ENCODE measurements around the gene ZNRF3. TPM values are rescaled to one million over a fixed set of nuclear protein-coding genes. Genes with fewer than 3 reads are reported as not detected.
"Not testable (repeated sequence)": the region's sequence is repeated elsewhere in the genome, so short reads cannot be mapped to it uniquely, and the experiment has no call there.

ZNRF3 gene
- total RNA-seq, 2 donors from 2014 or later, result 7.9 to 11.5 TPM

DNA sequence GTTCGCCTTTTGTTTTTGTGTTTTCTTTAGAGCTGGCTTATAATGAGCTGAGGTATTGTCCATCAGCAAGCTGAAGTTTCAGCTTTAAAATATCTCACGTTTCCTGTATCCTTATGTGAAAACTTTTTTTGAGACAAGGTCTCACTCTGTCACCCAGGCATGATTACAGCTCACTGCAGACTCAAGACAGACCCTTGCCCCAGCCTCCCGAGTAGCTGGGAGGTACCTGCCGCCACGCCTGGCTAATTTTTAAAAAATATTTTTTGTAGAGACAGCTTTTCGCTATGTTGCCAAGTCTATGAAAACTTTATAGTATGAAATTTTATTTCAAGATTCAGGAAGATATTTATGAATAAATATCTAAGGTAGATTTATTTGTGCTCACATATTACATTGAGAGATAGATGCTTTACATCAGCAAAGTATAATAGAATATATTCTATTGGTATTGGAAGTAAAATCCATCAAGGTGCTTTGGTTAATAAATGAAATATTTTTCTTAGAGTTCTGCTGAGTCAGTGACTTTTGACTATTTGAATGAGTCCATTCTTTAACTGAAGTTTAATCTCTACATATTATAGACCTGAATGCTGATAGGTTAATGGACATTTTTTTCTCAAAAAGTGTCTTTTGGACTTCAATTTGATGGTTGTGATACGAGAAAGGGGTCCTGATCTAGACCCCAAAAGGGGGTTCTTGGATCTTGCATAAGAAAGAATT is 199.6 kb downstream of the ZNRF3 start:
- H3K9me3 ChIP-seq, result no peaks in the 10 kb centered on the region
- H3K27me3 ChIP-seq, result no peaks in the 10 kb centered on the region
- H3K27ac ChIP-seq, result no peak overlapping the region
- no peaks in the 10 kb centered on the region for H3K36me3 ChIP-seq
- no peak for DNase-seq (ENCODE audit: low spot score)
- H3K4me3 ChIP-seq, result no peak overlapping the region
- peaks cover 0 to 45% of the 10 kb centered on the region in 2 donors for H3K4me1 ChIP-seq
- TF ChIP-seq, protein P1, sequence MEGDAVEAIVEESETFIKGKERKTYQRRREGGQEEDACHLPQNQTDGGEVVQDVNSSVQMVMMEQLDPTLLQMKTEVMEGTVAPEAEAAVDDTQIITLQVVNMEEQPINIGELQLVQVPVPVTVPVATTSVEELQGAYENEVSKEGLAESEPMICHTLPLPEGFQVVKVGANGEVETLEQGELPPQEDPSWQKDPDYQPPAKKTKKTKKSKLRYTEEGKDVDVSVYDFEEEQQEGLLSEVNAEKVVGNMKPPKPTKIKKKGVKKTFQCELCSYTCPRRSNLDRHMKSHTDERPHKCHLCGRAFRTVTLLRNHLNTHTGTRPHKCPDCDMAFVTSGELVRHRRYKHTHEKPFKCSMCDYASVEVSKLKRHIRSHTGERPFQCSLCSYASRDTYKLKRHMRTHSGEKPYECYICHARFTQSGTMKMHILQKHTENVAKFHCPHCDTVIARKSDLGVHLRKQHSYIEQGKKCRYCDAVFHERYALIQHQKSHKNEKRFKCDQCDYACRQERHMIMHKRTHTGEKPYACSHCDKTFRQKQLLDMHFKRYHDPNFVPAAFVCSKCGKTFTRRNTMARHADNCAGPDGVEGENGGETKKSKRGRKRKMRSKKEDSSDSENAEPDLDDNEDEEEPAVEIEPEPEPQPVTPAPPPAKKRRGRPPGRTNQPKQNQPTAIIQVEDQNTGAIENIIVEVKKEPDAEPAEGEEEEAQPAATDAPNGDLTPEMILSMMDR (IDR thresholded peaks at IDR 0.05), result no peak

DNA sequence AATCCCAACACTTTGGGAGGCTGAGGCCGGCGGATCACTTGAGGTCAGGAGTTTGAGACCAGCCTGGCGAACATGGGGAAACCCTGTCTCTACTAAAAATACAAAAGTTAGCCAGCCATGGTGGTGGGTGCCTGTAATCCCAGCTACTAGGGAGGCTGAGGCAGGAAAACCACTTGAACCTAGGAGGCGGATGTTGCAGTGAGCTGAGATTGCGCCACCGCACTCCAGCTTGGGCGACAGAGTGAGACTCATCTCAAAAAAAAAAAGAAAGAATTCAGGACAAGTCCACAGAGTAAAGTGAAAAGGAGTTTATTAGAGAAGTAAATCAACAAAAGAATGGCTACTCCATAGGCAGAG is 200.2 kb downstream of the ZNRF3 start:
- H3K4me1 ChIP-seq, result peaks cover 0 to 43% of the 10 kb centered on the region in 2 donors
- not testable (repeated sequence) for H3K36me3 ChIP-seq; H3K4me3 ChIP-seq; H3K27me3 ChIP-seq; DNase-seq (ENCODE audit: low spot score); H3K9me3 ChIP-seq; H3K27ac ChIP-seq

DNA sequence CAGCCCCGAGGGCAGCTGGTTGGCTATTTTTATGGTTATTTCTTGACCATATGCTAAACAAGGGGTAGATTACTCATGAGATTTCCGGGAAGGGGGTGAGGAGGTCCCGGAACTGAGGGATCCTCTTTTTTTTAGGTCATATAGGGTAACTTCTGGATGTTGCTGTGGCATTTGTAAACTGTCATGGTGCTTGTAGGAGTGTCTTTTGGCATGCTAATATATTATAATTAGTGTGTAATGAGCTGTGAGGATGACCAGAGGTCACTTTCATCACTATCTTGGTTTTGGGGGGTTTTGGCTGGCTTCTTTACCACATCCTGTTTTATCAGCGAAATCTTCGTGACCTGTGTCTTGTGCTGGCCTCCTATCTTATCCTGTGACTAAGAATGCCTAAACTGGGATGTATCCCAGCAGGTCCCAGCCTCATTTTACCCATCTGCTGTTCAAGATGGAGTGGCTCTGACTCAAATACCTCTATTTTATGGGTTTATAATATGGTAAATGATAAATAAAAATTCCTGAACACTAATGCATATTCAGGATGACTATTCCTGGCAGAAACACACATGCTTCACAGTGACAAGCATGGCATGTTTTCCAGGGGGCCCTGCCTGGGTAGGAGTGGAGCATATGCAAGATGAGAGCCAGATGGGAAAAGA is 200.7 kb downstream of the ZNRF3 start:
- TF ChIP-seq, protein P1 (IDR thresholded peaks at IDR 0.05), result no peak
- no peaks in the 10 kb centered on the region for H3K9me3 ChIP-seq
- peaks cover 0 to 38% of the 10 kb centered on the region in 2 donors for H3K4me1 ChIP-seq
- H3K4me3 ChIP-seq, result no peak overlapping the region
- H3K27me3 ChIP-seq, result no peaks in the 10 kb centered on the region
- H3K27ac ChIP-seq, result no peak overlapping the region
- H3K36me3 ChIP-seq, result no peaks in the 10 kb centered on the region
- no peak for DNase-seq (ENCODE audit: low spot score)

DNA sequence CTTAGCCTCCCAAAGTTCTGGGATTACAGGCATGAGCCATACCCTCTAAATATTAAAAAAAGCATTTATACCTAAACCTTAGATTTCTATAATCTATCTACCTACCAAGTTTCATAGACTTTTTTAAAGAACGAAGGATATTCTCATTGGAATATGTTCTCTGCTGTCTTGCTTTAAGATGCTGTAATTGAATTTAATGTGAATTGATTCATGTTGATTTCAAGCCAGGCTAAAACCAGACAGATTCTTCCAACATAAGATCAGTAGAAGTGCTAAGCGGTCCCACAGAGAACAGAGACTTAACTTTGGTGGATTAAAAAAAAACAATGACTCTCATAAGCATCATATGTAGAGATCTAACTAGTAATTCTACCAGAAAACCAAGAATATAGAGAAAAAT is 203.6 kb downstream of the ZNRF3 start:
- Histone ChIP-seq H3K4me1 (peaks cover 0 to 17% of the 10 kb centered on the region in 2 donors), H3K4me3 (no peak overlapping the region), H3K27me3 (no peaks in the 10 kb centered on the region), H3K27ac (no peak overlapping the region), H3K9me3 (no peaks in the 10 kb centered on the region), H3K36me3 (no peaks in the 10 kb centered on the region)
- TF ChIP-seq, protein P1 (IDR thresholded peaks at IDR 0.05), result no peak
- no peak for DNase-seq (ENCODE audit: low spot score)

DNA sequence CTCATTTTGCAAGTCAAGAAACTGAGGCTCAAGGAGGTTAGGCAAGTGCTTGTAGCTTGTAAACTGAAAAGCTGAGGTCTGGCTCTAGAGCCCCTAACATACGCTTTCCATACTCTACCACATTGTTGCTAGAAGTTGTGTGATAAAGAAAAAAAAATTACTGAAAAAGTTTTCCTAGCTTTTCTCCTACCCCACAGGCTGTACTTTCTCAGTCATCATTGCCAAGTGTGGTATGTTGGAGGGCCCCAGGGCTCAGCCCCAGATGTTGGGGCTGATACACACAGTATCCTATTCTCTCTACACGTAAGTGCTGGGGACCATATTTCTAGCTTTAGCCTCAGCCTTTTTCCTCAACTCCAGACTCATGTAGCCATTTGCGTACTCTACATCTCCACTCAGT is 205.4 kb downstream of the ZNRF3 start:
- H3K4me1 ChIP-seq, result peaks cover 0 to 30% of the 10 kb centered on the region in 2 donors
- H3K27me3 ChIP-seq, result no peaks in the 10 kb centered on the region
- DNase-seq (ENCODE audit: low spot score), result no peak
- H3K9me3 ChIP-seq, result no peaks in the 10 kb centered on the region
- H3K27ac ChIP-seq, result no peak overlapping the region
- no peaks in the 10 kb centered on the region for H3K36me3 ChIP-seq
- no peak overlapping the region for H3K4me3 ChIP-seq
- TF ChIP-seq, protein P1 (IDR thresholded peaks at IDR 0.05), result no peak

DNA sequence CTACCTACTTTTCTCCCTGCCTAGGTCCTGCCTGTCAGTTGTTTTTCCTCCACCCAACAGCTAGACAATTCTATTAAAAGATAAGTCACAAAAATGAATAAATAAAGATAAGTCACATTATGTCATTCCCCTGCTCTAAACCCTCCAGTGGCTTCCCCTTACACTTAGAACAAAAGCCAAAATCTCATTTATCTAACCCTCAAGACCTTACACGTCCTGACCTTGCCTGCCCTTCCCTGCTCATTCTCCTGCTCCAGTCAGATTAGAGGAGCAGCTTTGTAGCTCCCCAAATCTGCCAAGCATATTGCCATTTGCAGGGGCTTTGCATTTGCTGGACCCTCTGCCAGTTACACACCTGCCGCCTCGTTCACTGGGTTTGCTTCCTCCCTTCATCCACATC is 206.1 kb downstream of the ZNRF3 start:
- Histone ChIP-seq H3K4me1 (peaks cover 0 to 31% of the 10 kb centered on the region in 2 donors), H3K9me3 (no peaks in the 10 kb centered on the region), H3K36me3 (no peaks in the 10 kb centered on the region), H3K27me3 (no peaks in the 10 kb centered on the region), H3K27ac (no peak overlapping the region), H3K4me3 (no peak overlapping the region)
- DNase-seq (ENCODE audit: low spot score), result no peak
- TF ChIP-seq, protein P1 (IDR thresholded peaks at IDR 0.05), result no peak

Data from right atrium auricular region (tissue), 2 donors.